GM18861 (cell line): ENCODE results near the gene OR5K4.
A peak's percentile ranks its signal among the peaks of the same experiment; 100 is the strongest.

Experiments
- ATAC-seq: cut with Tn5 transposase; IDR thresholded peaks from one replicate; pipeline ENCODE4 v1.9.1; 2021; ENCODE audit not compliant: unreplicated experiment

OR5K4 gene, protein sequence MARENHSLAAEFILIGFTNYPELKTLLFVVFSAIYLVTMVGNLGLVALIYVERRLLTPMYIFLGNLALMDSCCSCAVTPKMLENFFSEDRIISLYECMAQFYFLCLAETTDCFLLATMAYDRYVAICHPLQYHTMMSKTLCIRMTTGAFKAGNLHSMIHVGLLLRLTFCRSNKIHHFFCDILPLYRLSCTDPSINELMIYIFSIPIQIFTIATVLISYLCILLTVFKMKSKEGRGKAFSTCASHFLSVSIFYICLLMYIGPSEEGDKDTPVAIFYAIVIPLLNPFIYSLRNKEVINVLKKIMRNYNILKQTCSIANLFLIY

DNA sequence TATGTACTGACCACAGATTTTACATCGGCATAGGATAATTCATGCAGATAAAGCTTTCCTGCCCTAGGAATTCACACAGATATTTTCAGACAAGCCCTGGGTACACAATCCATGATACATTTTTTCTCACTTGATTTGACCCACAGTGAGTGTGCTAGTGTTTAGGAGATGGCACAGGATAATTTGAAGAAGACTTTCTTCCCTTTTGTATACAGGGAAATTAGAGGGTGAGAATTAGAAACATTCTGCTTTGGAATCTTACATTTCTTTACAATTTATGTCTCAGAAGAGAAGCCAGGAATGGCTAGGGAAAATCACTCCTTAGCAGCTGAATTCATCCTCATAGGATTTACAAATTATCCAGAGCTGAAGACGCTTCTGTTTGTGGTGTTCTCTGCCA lies at the start of gene OR5K4:
Gene OR5K4 (plus strand): TSS at position 301 of the 400 bp plus-strand sequence. CDS start 0 bp downstream, at position 301.
- no peak for ATAC-seq

DNA sequence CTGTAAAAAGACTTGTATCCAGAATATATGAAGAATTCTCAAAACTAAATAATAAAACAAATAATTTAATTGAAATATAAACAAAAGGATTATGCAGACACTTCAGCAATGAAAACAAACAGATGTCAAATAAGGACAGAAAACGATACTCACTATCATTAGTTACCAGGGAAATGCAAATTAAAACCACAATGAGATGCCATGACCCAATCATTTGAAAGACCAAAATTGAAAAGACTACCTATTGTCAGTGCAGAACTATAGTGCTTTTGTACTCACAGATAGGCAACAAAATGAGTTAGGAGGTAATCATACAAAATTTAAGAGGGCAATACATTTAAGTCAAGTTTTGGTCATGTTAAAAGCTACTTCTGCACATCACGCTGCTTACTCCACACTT lies 31.6 kb upstream of the OR5K4 start:
- ATAC-seq: no peak

DNA sequence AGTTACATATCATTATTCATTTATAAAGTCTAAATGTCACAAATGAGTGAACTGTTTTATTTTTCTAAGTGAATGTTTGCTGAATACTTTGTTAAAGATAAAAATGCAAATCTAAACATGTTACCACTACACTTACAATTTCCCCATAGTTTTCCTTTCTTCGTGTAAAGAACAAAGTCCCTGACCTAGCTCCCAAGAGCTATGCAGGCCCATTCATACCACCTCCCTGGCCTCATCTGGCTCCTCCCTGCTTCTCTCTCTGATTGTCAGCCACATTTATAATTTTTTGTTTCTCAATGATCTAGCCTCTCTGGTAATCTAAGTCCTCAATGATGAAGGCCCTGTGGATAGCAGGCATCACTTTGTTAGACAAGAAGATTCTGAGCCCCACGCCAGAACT lies 31.0 kb upstream of the OR5K4 start:
- no peak for ATAC-seq

DNA sequence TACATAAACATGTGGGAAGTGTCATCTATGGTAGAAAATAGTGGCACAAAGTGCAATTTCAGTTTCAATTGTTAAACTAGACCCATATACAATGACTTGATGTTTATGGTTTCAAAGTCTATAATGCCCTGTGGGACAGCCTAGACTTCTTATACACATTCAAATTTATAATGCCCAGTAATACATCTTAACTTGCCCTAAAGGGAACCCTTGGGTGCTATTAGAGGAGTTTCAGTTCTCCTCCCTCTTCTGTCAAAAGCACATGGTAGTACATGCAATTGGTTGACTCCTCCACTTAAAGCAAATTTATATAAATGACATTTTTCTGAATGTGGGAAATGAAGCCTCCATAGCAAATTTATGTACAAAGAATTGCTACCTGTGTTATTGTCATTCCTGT lies 30.2 kb upstream of the OR5K4 start:
- no peak for ATAC-seq

DNA sequence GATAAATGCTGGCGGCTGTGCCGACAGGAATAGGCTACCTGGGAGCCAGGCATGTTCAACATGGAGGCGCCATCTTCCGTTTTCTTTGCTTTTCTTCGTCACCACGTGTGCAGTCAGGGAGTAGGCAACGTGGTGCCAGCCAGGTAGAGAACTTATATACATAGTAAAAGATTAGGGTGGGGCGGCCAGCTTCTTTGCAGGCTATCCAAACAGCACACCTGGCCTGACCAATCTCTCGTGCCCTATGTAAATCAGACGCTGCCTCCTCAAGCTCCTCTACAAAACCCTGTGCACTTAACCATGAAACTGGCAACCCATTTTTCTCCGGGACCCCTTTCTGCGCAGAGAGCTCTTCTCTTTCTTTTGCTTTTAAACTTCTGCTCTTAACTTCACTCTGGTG lies 28.6 kb upstream of the OR5K4 start:
- ATAC-seq: no peak

DNA sequence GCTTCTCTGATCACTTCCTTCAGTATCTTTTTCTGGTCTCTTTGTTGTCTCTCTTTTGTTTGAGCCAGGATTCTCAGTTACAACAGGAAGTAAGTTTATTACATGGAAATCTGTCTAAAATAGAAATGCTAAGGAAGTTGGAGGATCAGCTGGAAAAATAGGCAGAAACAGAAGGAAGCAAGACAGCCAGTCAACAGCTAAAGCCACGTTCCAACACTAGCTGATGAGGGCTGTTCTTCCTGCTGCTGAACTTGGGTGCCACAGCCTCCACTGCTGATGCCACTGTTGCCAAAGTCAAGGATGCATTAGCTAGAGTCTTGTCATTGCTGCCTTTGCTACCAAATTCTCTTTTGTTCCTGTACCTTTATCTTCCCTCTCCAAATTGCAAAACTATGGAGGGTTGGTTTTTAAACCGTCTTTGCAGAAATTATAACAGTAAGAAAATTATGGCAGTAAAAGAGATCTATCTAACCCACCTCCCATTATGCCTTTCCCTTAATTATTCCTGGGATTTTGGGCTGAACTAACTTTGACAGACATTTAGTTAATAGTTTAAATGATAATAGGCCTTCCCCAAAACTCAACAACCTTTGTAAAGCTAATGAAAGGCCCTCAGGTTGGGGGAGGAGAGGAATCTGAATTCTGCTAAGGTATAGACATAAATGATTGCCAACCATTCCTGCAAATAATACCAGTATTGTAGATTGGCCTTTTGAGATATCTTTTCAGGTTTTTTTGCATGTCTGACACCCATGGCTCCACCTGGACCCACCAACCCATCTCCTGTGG lies 27.4 kb upstream of the OR5K4 start:
- ATAC-seq: no peak

DNA sequence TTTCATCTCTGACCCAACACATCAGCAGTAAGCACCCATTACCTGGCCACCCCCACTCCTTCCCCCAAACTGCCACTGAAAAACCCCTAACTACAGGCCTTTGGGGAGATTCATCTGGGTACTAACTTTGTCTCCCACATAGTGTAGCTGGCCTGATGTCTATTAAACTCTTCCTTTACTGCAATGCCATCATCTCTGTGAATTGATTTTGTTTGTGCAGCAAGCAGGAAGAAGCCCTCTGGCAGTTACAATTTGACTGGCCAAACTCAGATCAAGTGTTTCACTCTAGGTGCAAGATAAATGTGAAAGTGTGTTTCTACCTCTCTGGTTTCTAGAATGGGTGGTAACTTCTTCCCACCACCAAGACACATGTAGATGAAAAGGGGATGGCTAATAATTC lies 26.7 kb upstream of the OR5K4 start:
- ATAC-seq: no peak

DNA sequence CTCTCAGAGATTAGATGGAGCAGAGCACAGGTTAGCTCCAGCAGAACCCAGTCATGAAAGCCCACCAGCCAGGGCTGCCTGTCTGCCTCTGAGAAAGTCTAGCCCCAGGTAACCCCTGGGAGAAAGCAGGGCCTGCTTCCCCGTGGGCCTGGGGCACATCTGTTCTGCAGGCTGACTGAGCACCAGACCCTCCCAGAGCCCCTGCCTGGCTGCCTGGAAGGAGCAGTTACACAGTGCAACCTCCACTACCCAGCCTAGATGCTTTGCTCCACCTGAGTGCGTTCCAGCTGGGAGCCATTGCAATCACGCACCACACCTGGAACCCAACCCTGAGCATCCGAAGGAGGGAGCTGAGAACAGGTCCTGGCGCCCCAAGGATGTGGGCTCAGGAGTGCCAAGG lies 24.7 kb upstream of the OR5K4 start:
- no peak for ATAC-seq

DNA sequence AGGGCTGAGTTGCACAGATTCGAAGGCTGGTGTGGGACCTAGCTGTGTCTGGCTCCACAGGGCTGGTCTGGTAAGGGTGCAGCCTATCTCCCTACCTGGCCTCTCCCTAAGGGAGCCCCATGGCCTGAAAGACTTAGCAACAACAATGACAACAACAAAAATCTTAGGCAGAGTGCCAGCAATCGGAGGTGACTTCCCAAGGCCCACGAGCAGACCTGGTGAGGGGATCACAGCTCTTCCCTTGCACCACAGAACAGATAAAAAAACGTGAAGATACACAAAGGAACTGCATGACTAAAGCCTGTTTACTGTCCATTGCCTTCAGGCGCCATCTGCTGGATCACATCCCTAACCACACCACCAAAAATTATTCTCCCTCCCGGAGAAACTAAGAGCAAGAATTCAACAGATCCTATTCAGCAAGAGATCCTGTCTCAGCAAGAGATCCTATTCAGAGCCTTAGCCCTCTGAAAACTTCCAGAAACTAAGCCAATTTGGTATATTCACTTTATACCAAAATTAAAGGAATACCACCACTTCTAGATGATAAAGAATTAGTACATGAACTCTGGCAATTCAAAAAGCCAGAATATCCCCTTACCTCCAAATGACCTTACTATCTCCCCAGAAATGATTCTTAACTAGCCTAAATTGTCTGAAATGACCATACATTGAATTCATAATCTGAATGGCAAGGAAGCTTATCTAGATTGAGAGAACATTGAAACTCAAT lies 24.1 kb upstream of the OR5K4 start:
- peak; percentile 73 for ATAC-seq

DNA sequence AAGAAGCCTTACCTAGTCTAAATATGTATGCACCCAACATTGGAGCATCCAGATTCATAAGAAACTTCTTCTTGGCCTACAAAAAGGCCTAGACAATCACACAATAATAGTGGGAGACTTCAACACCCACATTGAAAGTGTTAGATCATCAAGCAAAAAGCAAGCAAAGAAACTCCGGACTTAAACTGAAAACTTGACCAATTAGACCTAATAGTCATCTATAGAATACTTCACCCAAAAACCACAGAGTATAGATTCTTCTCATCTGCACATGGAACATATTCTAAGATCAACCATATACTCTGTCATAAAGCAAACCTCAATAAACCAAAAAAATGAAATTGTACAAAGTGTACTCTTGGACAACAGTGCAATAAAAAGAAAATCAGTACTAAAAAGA lies 22.3 kb upstream of the OR5K4 start:
- ATAC-seq: no peak

DNA sequence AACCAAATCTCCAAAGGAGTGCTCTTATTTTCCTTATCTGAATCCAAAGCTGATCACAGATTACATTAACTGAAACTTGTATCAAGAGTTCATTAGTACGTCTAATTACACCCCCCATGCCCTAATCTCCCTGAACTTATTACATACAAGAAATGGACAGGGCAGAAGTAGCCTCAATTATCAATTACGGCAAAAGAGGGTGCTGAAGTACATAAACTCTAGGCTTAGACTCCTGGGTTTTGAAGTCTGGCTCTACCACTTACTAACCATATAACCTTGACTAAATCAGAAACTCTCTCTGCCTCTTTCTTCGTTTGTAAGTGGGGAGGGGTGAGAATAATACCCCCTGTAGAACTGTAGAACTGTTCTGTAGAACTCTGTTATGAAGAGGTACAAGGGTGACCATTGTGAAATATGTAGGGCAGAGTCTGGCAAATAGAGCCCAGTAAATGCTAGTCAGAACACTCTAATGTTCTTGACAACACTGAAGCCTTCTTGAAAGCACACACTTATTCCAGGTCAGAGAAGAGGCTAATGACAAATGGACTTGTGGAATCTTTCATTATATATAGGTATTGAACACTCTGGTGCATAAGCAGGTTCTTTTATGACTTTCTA lies 19.6 kb upstream of the OR5K4 start:
- peak; percentile 80 for ATAC-seq

DNA sequence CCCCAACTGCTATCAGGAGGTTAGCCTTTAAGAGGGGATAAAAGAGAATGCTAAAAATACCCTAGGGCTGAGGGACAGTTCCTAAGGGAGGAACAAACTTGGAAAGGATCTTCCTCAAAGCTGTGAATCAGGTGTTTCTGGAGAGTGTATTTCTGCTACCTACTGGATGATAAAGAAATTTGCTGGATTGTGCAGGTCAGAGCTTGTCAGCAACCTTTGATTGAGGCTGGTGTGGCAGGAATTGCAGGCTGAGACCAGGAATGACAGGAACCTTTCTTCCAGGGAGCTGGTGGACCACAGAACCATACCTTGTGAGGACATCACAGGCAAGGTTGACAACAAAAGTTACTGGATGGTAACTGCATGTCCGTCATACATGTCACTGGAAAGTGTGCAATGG lies 14.6 kb upstream of the OR5K4 start:
- ATAC-seq: no peak

DNA sequence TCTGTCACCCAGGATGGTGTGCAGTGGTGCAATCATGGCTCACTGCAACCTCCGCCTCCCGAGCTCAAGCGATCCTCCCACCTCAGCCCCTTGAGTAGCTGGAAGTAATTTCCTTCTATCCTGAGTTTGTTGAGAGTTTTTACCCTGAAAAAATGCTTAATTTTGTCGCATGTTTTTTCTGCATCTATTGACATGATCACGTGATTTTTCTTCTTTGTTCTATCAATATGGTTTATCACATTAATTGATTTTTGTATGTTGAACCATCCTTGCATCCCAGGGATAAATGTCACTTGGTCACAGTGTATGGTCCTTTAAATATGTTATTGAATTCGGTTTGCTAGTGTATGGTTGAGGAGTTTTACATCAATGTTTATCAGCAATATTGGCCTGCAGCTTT lies 11.9 kb upstream of the OR5K4 start:
- no peak for ATAC-seq

DNA sequence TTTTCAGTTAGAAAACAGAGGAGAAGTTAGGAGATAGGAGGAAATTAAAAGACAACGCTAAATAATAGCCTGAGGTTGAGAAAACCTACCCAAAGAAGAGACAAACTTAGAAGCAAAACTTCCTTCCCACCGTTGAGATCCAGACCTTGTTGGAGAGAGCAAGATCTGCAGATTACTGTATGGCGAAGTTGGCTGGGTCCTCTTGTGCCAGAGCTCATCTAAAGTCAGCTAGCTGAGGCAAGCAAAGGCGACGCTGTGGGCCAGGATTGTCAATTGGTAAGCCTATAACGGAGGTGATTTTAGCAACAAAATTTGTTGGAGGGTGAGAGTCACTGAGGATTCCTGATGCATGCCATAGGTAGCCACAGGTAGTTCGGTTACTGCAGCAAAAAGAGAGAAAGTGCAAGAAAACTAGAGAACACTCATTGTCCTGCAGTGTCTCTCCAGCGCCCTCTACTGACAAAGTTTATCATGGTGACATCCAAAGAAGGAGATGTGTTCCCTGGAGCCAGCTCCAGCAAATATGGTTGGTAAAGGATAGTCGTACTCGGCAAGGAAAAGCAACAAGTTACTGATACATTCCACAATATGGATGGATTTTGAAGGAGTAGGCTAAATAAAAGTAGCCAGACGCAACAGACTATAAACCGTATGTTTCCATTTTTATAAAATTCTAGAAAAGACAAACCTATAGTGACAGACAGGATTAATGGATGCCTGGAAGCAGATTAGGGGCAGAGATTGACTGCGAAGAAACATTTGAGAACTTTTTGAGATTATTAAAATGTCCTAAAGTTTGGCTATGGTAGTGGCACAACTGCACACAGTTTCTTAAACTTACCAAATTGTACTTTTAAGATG lies 9.8 kb upstream of the OR5K4 start:
- peak; percentile 59 for ATAC-seq

DNA sequence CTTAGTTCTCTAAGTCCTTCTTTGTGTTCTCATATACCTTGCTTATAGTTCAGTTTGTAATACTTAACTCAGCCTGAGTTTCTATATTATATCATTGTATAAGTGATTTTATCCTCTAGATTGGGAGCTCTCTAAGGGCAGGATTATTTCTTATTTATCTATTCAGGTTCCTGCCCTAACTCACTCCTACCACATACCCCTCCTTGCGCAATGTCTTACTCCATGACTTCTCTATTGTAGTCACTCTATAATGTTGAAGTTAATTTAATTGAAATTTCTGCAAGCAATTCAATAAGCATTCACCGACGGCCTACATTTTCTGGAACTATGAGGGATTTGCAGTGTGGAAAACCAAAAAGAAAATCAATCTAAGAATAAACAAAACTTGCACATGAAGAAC lies 3.6 kb upstream of the OR5K4 start:
- ATAC-seq: no peak

DNA sequence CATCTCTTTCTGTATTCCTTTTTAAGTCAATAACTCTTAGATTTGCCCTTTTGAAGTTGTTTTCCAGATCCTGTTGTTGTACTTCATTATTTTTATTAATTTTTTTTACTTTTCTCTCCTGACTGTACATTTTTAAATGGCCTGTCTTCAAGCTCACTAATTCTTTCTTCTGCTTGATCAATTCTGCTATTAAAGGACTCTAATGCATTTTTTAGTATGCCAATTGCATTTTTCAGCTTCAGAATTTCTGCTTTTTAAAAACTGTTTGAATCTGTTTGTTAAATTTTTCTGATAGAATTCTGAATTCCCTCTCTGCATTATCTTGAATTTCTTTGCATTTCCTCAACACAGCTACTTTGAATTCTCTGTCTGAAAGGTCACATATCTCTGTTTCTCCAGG lies 5.6 kb downstream of the OR5K4 start:
- ATAC-seq: no peak

DNA sequence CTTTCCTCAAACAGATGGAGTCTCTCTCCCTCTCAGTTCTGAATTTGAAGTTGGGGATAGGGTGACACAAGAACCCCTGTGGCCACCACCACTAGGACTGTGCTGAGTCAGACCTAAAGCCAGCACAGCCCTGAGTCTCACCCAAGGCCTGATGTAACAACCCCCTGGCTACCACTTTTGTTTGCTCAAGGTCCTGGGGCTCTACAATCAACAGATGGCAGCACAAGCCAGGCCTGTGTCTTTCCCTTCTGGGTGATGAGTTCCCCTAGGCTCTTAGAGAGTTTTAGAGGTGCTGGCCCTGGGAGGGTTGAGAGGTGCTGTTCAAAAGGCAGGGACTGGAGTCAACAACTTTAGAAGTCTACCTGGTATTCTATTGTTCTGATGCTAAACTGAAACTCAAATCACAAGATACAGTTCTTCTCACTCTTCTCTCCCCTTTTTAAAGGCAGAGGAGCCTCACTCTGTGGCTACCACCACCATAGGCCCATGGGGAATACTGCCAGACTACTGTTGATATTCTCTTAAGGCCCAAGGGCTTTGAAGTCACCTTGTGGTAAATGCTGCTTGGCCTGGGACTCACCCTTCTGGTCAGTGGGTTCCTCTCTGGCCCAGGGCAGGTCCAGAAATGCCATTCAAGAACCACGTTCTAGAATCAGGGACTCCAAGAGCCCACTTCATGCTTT lies 6.5 kb downstream of the OR5K4 start:
- ATAC-seq: peak; percentile 60

DNA sequence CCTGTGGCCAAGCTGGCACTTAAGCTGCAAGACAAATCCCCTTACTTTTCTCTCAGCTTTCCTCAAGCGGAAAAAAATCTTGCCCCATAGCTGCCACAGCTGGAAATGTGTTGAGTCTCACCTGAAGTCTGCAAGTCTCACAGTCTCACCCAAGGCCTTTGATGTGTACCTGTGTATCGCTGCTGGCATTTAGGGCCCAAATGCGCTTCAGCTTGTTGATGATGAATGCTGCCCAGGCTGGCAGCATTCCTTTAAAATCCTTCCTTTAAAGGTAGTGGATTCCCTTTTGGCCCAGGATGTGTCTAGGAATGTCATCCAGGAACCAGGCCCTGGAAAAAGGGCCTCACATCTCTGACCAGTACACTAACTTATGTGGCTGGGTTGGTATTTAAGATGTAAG lies 7.0 kb downstream of the OR5K4 start:
- ATAC-seq: no peak

DNA sequence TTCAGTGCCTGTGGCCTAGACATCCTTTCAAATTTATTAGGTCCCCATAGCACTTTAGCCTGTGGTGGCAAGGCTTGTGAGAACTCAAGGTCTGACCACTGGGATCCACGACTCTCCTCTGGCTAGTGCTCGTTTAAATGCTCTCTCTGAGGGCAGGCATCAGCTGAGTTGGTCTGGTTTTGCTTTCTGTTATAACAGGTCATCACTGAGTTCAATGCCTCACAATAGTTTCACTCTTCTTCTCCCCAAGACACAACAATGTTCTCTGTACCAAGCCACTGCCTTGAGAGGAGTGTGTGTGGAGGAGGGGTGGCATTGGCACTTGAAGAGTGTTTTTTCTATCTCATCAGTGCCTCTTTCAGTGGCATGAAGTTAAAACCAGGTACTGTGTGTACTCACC lies 7.6 kb downstream of the OR5K4 start:
- ATAC-seq: peak; percentile 40
